Osteocyte (in vitro differentiated cells): ENCODE measurements around the gene DHX34. TPM values are rescaled to one million over a fixed set of nuclear protein-coding genes. Genes with fewer than 3 reads are reported as not detected.
A peak's percentile ranks its signal among the peaks of the same experiment; 100 is the strongest.

Experiments
- DNase-seq: peaks from one replicate; pipeline ENCODE4 v3.0.0; 2021; ENCODE audit warnings: mixed read lengths; ENCODE audit not compliant: unreplicated experiment; ENCODE audit errors: extremely low spot score
- H3K27ac Mint-ChIP-seq: one replicate; pipeline ENCODE4 v1.8.0; 2021; ENCODE audit warnings: mild to moderate bottlenecking, mixed read lengths; ENCODE audit not compliant: unreplicated experiment
- H3K27me3 Mint-ChIP-seq: one replicate; pipeline ENCODE4 v1.8.0; 2021; ENCODE audit warnings: mixed read lengths; ENCODE audit not compliant: unreplicated experiment
- H3K36me3 Mint-ChIP-seq: one replicate; pipeline ENCODE4 v1.8.0; 2021; ENCODE audit warnings: mixed read lengths; ENCODE audit not compliant: unreplicated experiment
- H3K4me1 Mint-ChIP-seq: one replicate; pipeline ENCODE4 v1.8.0; 2021; ENCODE audit warnings: mixed read lengths; ENCODE audit not compliant: unreplicated experiment
- H3K4me3 Mint-ChIP-seq: one replicate; pipeline ENCODE4 v1.8.0; 2021; ENCODE audit warnings: mild to moderate bottlenecking, moderate library complexity, mixed read lengths; ENCODE audit not compliant: unreplicated experiment
- H3K9me3 Mint-ChIP-seq: one replicate; pipeline ENCODE4 v1.8.0; 2021; ENCODE audit warnings: mixed read lengths; ENCODE audit not compliant: unreplicated experiment
- CTCF ChIP-seq: fragments of 200-600 bp; sonication (generic); IDR thresholded peaks from 2 replicates; pipeline ENCODE4 v1.5.0; 2021; ENCODE audit warnings: antibody characterized with exemption, mild to moderate bottlenecking, moderate library complexity
- total RNA-seq: library from RNA; stranded (reverse); gene quantifications from 2 replicates; pipeline ENCODE4 v1.2.1, GENCODE V29; 2021

Gene DHX34
- total RNA-seq, 1 donor from 2014 or later = 17.5 TPM

GRCh38 chr19:47429140-47429793 is 80.2 kb downstream of the DHX34 start:
- Mint-ChIP-seq H3K27me3 (no peaks in the 10 kb centered on the region), H3K27ac (no peak overlapping the region), H3K36me3 (no peaks in the 10 kb centered on the region), H3K4me1 (peaks cover 8% of the 10 kb centered on the region), H3K9me3 (no peaks in the 10 kb centered on the region), H3K4me3 (no peak overlapping the region)
- no peak for TF ChIP-seq CTCF
- DNase-seq = no peak

GRCh38 chr19:47430041-47430802 is 81.1 kb downstream of the DHX34 start:
- peaks cover 8% of the 10 kb centered on the region for H3K4me1 Mint-ChIP-seq
- no peaks in the 10 kb centered on the region for H3K9me3 Mint-ChIP-seq
- no peaks in the 10 kb centered on the region for H3K27me3 Mint-ChIP-seq
- TF ChIP-seq CTCF = peak; percentile 32
- DNase-seq = no peak
- H3K27ac Mint-ChIP-seq = no peak overlapping the region
- no peaks in the 10 kb centered on the region for H3K36me3 Mint-ChIP-seq
- H3K4me3 Mint-ChIP-seq = peak overlapping the region; percentile 35

- TF ChIP-seq CTCF = no peak
- peaks cover 11% of the 10 kb centered on the region for H3K4me1 Mint-ChIP-seq
- H3K27me3 Mint-ChIP-seq = no peaks in the 10 kb centered on the region
- DNase-seq = no peak
- H3K27ac Mint-ChIP-seq = no peak overlapping the region
- no peaks in the 10 kb centered on the region for H3K9me3 Mint-ChIP-seq
- H3K4me3 Mint-ChIP-seq = no peak overlapping the region
- H3K36me3 Mint-ChIP-seq = no peaks in the 10 kb centered on the region
Observed at GRCh38 chr19:47432091-47432490, 83.0 kb downstream of the DHX34 start.

Other genes with a start within 250 kb of the DHX34 start
- gene ZC3H4, start 235.5 kb upstream of the DHX34 start, total RNA-seq = 53.1 and 60.2 TPM in 2 replicates
- 96.6 and 110 TPM in 2 replicates for gene SAE1, start 218.5 kb upstream of the DHX34 start, total RNA-seq
- 27.9 and 34.3 TPM in 2 replicates for gene BBC3, start 118.1 kb upstream of the DHX34 start, total RNA-seq
- 34.6 and 35.1 TPM in 2 replicates for gene CCDC9, start 92.8 kb upstream of the DHX34 start, total RNA-seq
- 16.7 and 17.4 TPM in 2 replicates for gene INAFM1, start 74.4 kb upstream of the DHX34 start, total RNA-seq
- 0.48 and 0.65 TPM in 2 replicates for gene C5AR1, start 39.5 kb upstream of the DHX34 start, total RNA-seq
- 0.08 TPM in 1 of 2 replicates, not detected in the other for gene C5AR2, start 17.1 kb upstream of the DHX34 start, total RNA-seq
- 93.8 and 99.0 TPM in 2 replicates for gene MEIS3, start 70.2 kb downstream of the DHX34 start, total RNA-seq
- gene SLC8A2, start 122.6 kb downstream of the DHX34 start, total RNA-seq = 0.05 TPM in 1 of 2 replicates, not detected in the other
- gene KPTN, start 134.9 kb downstream of the DHX34 start, total RNA-seq = 14.5 and 21.9 TPM in 2 replicates
- 104 TPM in 2 replicates for gene NAPA, start 165.7 kb downstream of the DHX34 start, total RNA-seq
- gene ZNF541, start 223.8 kb downstream of the DHX34 start, total RNA-seq = not detected in 2 replicates